NK-92 (cell line): ENCODE results near the gene CDRT15.
"Not testable (repeated sequence)": the region's sequence is repeated elsewhere in the genome, so short reads cannot be mapped to it uniquely, and the experiment has no call there.

Source experiments
- DNase-seq: peaks from one replicate; lab custom pipeline; 2025; ENCODE audit not compliant: unreplicated experiment; lab: John Stamatoyannopoulos, UW

The CDRT15 gene

DNA sequence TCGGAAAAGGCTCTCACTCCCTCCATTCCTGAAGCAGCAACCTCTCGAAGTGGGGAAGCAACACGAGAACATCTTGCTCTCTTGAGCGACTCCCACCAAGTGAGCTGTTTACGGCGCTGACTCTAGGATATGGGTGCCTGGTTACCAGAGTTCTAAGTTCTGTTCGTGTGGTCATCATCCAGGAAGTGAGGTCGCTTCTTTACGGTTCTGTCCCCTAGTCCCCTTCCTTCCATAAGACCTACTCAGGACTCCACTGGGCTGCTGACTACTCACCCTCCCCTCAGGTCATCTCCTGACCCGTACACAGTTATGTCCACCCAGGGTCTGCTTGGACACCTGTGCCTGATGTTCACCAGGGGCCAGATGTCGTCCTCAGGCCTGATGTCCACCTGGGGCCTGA lies at the start of gene CDRT15:
Gene CDRT15 (minus strand): TSS at position 101 of the 400 bp plus-strand sequence. CDS start 29 bp downstream, at position 72.
- DNase-seq, result not testable (repeated sequence)

DNA sequence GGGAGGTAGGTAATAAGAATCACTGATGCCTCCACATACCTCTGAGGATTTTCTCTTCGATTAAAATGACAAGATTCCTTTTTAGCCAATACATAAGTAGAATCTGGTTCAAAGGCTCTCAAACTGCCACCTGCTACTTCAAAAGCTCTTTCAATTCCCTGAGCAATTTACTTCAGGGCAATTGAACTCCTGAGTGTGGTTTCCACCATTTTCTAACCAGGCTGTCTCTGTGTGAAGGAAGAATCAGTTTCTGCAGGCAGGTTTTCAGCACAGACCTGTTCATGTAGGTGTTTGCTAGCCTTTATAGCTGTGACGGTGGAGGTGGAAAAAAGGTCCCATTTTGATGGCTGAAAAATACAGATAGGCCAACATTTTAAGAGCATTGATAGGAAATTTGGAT lies 46.1 kb upstream of the CDRT15 start:
- no peak for DNase-seq

DNA sequence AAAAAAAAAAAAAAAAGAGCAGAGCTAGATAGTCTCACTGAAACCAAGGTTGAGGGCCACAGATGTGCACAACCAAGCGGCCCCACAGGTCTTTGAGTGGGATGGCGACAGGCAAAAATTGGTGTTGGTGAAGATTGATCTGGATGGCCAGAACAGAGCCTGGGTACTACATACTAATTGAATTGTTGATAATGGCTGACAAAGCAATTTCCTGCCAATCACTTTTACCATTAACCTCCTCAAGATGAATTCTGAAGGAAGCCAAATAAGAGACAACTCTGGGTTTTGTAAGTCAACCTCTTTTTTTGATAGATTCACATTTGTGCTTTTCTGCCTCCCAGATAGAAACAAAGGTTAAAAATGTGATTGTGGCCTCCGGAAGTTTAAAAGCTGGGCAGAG lies 44.9 kb upstream of the CDRT15 start:
- no peak for DNase-seq

DNA sequence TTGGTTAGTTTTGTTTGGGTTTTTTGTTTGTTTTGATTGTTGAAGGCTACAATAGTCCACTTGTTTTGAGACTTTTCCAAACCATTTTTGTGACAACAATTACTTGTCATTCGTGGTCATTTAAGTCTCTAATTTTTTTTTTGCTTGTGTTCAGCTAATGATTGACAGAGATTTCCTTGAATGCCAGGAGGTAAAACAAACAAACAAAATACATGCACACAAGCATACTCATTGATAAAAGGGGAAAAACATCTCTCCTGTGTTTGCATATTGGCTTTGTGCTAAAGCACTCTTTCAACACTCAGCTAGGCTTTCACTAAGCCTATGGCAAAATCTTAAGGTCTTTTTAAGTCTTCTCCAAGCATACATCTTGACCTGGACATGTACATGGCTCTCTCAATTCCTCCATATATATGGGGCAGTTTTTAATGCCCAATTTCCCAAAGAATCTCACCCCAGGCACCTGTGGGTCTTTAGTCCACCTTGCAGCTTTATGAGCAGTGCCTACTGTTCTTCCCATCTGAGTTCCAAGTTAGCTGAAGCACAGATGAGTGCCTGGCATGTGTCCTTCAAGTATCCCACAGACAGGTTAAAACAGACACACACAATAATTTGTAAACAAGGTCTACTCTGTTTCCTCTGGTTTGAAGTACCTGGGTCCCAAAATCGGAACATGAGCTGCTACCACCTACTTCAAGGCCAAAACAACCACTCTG lies 40.0 kb upstream of the CDRT15 start:
- DNase-seq, result no peak

DNA sequence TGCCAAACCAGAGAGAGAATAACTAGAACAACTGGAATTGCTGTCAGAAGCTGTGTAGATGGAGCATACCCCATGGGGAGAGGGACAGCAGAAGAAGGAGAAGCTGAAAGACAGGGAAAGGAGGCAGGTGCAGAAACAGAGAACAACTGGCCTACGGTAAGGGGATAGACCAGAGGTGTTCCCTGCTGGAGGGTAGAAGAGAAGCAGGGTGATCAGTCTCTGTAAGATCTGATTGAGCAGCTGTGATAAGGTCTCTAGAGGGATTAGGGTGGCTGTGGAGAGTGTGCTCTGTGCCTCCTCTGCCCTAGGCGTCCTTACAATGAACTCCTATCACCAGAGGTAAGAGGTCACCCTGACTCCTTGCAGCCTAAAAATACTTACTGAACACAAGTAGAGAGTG lies 33.8 kb upstream of the CDRT15 start:
- DNase-seq, result no peak

DNA sequence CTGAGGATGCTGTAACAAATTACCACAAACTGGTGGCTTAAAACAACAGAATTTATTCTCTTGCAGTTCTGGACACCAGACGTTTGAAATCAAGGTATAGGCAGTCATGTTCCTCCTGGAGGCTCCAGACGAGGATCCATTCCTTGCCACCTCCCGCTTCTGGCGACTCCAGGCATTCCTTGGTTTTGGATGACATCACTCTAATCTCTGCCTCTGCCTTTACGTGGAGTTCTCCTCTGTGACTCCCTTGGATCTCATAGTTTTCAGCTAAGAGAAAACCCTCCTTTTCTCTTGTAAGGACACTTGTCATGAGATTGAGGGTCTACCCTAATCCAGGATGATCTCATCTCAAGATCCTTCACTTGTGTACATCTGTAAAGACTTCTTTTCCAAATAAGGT lies 32.8 kb upstream of the CDRT15 start:
- DNase-seq, result no peak

DNA sequence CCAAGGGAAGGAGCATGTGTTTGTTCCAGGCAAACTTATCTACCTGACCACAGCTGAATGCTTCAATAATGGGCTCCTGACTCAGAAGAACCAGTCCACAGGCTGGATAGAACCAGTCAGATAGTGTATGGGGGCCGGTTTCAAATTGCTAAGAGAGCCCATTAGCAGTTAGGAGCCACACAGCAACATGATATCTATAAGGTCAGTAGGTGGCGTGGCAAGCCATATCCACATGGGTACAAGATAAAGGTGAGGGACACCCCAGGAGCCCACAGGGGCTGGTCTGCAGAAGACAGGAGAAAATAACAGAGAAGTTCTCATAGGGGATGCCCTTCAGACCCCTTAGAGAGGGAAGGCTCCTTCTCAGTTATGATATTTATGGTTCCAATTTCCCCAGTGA lies 31.6 kb upstream of the CDRT15 start:
- DNase-seq, result no peak

DNA sequence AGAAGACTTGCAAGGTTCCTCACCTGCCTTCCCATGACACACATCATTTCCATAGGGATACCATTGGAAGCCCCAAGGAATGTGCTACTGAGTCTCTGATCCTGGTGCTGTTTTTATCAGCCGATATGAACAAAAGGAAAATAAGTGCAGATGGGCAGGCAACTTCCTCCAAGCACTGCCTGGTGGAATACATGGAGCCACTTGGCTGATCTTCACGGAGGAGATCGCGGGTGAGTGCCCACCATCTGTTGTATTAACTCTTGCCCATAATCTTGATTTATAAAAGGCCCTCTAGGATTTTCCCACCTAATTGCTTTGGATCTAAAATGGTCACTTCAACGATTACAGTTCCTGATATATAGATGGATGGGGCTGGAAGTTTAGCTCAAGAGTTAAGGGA lies 24.7 kb upstream of the CDRT15 start:
- DNase-seq, result no peak

DNA sequence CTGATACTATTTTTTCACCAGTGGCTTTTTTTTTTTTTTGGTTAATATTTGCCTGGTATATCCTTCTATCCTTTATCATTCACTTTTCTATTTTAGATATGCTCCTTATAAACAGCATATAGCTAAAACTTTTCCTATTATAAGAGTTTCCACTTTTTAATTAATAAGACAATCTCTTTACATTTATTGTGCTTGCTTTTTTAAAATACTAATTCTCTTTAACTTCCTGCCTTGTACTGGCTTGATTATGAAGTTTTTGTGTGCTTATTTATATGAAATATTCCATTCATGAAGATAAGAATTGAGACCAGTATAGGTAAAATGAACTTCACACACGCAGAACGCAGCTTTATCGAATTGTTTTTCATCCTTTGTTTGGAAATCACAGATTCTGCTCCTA lies 9.0 kb upstream of the CDRT15 start:
- DNase-seq, result no peak

DNA sequence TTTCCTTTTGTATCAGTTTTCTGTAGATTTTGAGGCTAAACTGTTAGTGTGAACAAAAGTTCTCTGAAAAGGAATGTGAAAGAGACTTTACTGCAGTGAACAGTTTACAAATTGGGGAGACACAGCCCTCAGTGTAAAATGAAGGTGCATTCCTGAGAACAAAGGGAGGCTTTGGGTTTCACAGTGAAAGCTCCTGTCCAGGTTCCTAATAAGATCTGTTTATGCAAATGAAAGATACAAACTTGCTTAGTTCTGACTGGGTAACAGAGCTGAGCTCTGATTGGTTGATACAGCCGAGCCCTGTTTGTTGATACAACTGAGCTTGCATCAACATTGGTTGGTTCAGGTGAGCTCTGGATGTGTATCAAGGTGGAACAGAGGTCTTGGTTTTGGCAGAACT lies 8.3 kb upstream of the CDRT15 start:
- DNase-seq, result no peak

DNA sequence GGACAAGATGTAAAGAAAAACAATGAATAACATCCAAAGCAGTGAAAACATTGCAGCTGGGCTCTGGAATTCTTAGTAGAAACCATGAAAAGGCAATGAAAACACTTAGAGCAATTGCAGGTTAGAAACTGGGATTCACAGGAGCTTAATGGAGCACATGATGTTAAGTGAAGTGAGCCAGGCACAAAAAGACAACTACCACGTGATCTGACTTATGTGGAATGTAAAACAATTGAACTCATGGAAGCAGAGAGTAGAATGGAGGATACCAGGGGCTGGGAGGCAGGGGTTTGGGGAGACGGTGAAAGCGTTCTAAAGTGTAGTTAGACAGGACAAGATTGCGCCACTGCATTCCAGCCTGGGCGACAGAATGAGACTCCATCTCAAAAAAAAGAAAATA lies 2.6 kb upstream of the CDRT15 start:
- not testable (repeated sequence) for DNase-seq

DNA sequence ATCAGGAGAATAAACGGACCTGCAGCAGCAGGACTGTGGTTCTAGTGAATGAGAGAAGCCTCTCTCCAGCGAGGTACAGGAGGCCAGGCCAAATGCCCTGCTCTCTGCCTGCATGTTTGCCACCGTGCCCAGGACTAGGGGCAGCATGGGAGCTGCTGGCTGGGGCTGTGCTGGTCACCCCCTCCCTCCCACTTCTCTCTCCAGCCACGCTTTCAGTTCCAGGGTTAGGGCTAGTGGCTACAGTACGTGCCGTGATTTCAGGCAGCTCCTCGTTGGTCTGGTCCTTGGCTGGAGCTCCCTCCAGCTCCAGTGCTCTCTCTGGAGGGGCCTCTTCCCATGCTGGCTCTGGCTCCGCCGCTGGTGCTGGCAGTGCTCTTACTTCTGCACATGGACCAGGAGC lies 630 bp downstream of the CDRT15 start:
- DNase-seq, result not testable (repeated sequence)

DNA sequence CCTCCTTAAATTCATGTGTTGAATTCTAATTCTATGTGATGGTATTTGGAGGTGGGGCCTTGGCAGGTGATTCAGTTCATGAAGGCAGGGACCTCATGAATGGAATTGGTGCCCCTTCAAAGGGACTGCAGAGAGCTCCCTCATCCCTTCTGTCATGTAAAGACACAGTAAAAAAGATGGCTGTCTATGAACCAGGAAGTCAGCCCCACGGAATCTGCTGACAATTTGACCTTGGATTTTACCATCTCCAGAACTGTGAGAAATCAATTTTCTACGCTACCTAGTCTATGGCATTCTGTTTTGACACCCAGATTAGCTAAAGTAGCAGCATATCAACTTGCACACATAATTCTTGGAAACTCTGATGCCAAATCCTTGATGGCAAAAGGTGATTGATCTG lies 1.6 kb downstream of the CDRT15 start:
- DNase-seq, result not testable (repeated sequence)

DNA sequence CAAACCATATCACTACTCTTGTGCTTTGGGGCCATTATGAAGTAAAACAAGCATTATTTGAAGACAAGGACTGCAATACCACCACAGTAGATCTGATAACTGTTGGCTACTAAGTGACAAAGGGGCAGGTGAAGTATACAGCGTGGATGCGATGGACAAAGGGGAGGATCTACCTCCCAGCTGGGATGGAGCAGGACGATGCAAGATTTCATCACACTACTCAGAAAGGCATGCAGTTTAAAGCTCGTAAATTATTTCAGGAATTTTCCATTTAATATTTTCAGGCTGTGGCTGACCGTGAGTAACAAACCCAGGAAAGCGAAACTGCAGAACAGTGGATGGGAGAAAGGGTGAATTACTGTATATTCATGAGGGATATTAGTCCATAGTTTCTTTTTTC lies 5.5 kb downstream of the CDRT15 start:
- DNase-seq, result not testable (repeated sequence)

DNA sequence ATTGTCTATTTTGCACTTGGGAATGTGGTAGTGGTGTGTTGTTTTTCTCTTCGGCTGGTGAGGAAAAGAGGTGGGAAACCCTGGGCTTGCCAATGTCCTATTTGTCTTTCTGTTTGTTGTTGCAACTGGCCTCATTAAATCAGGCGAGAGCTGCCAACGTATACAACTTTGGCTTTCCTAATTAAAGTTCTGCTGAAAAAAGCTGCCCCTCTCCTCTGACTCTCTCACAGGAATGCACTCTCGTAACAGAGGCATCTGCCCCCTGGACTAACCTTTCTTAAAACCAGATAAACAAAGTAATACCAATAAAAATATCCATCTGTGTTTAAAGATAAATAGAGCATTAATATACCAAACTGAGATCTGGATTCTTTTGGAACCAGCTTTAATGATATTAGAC lies 7.8 kb downstream of the CDRT15 start:
- DNase-seq, result no peak

DNA sequence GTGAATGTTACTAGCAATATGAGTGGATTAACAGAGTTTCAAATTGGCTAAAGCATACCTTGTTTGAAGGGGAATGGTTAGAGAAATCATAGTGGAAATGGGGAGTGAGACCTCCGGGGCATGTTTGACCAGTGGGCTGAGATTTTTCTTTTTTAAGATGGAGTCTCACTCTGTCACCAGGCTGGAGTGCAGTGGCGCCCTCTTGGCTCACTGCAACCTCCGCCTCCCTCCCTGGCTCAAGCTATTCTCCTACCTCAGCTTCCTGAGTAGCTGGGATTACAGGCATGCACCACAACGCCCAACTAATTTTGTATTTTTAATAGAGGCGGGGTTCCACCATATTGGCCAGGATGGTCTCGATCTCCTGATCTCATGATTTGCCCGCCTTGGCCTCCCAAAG lies 9.6 kb downstream of the CDRT15 start:
- DNase-seq, result no peak

DNA sequence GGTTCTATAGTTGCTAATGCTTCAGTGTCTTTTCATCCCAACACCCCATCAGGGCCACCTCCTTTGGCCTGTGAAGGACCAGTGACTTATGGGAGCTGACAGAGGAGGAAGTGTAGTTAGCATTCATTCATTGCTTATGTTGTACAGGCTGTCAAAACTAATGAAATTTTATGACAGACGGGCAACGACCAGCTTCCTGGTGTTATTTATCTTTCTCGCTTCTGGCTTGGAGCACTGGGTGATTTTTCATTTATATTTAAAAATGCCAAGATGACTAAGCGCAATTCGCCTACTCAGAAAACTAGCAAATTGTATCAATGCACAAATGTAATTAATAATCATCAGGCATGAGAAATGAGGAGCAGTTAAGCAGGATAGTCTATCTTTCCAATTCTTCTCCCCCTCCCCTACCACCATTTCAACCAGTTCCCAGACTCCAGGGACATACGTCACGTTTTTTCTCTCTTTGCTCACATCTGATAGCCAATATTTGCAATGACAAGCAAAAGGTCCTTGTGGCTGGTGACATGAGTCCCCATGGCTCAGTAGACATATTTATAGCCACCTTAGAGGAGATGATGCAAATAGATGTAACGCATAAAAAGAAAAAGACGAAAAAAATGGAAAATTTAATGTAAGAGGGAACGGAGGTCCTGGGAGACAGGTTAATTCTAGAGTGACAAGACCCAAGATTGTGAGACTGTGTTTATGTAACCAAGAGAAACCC lies 11.2 kb downstream of the CDRT15 start:
- no peak for DNase-seq

DNA sequence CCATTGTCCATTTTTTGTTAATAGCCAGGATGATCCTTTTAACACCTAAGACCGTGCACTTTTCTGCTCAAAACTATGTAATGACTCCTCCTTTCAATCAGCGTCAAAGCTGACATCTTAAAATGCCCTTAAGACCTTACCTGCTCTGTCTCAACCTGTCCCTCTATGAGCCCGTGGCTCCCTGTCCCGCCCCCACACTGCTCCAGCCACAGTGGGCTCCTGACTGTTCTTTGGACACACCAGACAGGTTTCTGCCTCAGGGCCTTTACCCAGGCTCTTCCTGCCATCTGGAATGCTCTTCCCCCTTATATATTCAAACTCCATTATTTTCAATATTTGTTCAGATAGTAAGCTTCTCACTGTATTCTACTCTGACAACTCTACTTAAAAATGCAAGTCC lies 14.1 kb downstream of the CDRT15 start:
- DNase-seq, result no peak

DNA sequence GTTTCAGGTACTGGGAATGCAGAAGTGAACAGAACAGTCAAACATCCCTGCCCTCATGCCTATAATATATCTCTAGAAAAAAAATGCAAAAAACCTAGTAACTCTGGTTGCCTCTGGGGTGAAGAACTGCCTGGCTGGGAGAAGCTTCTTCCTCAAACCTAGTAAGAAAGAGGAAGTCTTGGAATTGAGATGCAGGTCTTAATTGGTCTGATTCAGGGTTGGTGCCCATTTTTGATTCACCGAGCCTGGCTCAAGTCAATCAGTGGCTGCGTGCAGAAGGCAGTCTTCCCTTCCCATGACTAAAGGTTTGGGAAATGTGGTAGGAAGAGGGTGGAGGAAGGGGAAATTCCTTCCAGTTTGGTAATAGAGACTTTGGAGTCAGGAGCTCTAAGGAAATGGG lies 22.4 kb downstream of the CDRT15 start:
- DNase-seq, result no peak

DNA sequence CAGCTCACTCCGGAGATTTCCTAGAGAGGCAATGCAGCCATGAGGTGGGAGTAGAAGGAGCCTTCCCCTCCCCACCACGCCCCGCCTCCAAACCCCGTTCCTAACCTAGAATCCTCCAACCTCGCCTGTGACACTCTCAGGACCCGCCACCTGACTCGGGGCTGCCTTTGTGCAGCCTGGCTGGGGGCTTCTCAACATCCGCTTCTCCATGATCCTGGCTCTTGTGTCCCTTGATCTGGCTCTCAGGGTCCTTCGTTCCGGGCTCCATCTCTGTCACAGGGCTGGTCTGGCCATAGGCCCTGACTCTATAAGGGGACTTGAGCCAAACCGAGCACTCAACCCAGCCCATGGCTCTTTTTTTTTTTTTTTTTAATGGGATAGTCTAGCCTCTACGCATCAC lies 24.3 kb downstream of the CDRT15 start:
- DNase-seq, result no peak

DNA sequence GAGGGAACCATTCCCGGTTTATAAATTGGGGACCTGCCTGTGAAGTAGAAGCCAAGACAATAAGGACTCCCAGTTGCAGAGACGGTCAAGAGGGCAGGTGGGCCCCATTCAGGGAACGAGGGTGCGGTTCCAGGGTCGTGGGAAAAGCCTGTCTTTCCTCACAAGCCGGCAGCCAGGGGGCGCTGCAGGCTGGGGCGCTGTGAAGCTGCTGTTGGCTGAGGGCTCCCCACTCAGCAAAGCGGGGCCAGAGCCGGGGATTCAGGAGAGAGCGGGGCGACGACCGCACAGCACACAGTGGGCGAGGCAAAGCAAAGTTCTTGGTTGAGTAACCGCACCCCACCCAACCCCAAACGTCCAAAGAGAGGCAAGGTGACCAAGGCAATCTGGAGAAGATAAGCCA lies 24.9 kb downstream of the CDRT15 start:
- DNase-seq, result no peak

DNA sequence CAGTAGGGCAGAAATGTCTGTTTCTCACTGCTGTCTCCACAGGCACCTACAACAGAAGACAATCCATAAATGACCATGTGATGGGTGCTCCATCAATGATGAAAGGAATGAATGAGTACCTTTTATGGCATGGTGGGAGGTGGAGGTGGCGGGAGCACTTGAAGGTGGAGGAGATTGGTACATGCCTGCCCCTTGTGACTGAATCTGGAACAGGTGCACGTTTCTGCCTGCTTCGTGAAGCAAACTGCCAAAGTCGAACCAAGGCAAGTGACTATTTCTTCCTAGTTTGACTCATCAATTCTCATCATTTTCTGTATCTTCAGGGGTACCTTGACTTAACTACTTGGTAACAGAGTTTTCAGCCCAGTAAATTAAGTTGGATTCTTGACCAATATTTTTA lies 25.4 kb downstream of the CDRT15 start:
- DNase-seq, result no peak

DNA sequence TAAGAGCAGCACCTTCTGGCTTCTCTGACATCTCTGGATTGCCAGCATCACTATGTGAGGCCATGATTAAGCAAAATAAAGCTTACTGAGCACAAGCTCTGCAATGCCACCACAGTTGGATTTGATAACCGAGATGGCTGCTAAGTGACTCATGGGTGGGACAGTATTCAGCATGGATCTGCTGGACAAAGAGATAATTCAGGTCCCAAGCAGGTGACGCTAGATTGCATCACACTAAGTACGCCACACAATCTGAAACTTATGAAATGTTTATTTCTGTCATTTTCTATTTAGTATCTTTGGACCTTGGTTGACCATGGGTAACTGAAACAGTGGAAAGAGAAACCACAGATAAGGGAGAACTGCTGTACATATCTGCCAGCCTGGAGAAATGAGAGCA lies 27.4 kb downstream of the CDRT15 start:
- no peak for DNase-seq
